Hepatocyte (in vitro differentiated cells): Measurements from ENCODE around the gene RASAL1. TPM values are rescaled to one million over a fixed set of nuclear protein-coding genes. Genes with fewer than 3 reads are reported as not detected.
A peak's percentile ranks its signal among the peaks of the same experiment; 100 is the strongest.

Experiments
- DNase-seq: peaks from one replicate; pipeline ENCODE4 v3.0.0-alpha.2; 2016; ENCODE audit warnings: low spot score
- H2AFZ ChIP-seq: fragments of 200-600 bp; sonication (generic); 2 replicates; pipeline ENCODE4 v1.6.0; 2016; ENCODE audit warnings: antibody characterized with exemption, mild to moderate bottlenecking
- H3K27ac ChIP-seq: fragments of 200-600 bp; sonication (generic); 2 replicates; pipeline ENCODE4 v1.5.1; 2016; ENCODE audit warnings: mild to moderate bottlenecking
- H3K27me3 ChIP-seq: fragments of 200-600 bp; sonication (generic); 2 replicates; pipeline ENCODE4 v1.6.1; 2016
- H3K36me3 ChIP-seq: fragments of 200-600 bp; sonication (generic); replicated peaks from 2 replicates; pipeline ENCODE4 v1.5.1; 2016; ENCODE audit warnings: low read depth; ENCODE audit not compliant: insufficient read depth
- H3K4me1 ChIP-seq: fragments of 200-600 bp; sonication (generic); 2 replicates; pipeline ENCODE4 v1.5.1; 2016; ENCODE audit warnings: mild to moderate bottlenecking, moderate library complexity; ENCODE audit not compliant: insufficient read depth
- H3K4me2 ChIP-seq: fragments of 200-600 bp; sonication (generic); 2 replicates; pipeline ENCODE4 v1.6.0; 2016
- H3K4me3 ChIP-seq: fragments of 200-600 bp; sonication (generic); 2 replicates; pipeline ENCODE4 v1.5.1; 2016; ENCODE audit warnings: mild to moderate bottlenecking
- H3K79me2 ChIP-seq: fragments of 200-600 bp; sonication (generic); 2 replicates; pipeline ENCODE4 v1.6.0; 2017; ENCODE audit warnings: mild to moderate bottlenecking
- H3K9me2 ChIP-seq: fragments of 200-600 bp; sonication (generic); replicated peaks from 2 replicates; pipeline ENCODE4 v1.6.0; 2017; ENCODE audit warnings: mild to moderate bottlenecking; ENCODE audit not compliant: insufficient read depth
- H3K9me3 ChIP-seq: fragments of 200-600 bp; sonication (generic); 2 replicates; pipeline ENCODE4 v1.5.1; 2016; ENCODE audit warnings: low read depth, mild to moderate bottlenecking
- H4K20me1 ChIP-seq: fragments of 200-600 bp; sonication (generic); 2 replicates; pipeline ENCODE4 v1.6.0; 2016; ENCODE audit warnings: mild to moderate bottlenecking; ENCODE audit not compliant: insufficient read depth, poor library complexity, severe bottlenecking
- CTCF ChIP-seq: fragments of 200-600 bp; sonication (generic); IDR thresholded peaks from 2 replicates; pipeline ENCODE4 v1.5.1; 2016; ENCODE audit warnings: antibody characterized with exemption, mild to moderate bottlenecking; ENCODE audit not compliant: poor library complexity
- EZH2 ChIP-seq: fragments of 200-600 bp; sonication (generic); IDR thresholded peaks from 2 replicates; pipeline ENCODE4 v1.6.1; 2016; ENCODE audit warnings: antibody characterized with exemption, mild to moderate bottlenecking, borderline replicate concordance
- EZH2phosphoT487 ChIP-seq: fragments of 200-600 bp; sonication (generic); IDR thresholded peaks from one replicate; pipeline ENCODE4 v1.6.1; 2018; ENCODE audit warnings: antibody characterized with exemption, mild to moderate bottlenecking, low read depth, moderate library complexity; ENCODE audit not compliant: unreplicated experiment, severe bottlenecking
- WGBS: methylation state at CpG from one replicate; pipeline ENCODE4 v1.1.6; 2016; ENCODE audit warnings: low lambda C conversion rate; ENCODE audit errors: missing lambda C conversion rate; 5-methylcytosine and 5-hydroxymethylcytosine counted together
- polyA plus RNA-seq: library from polyadenylated mRNA; unstranded; fragments of >200 nt; fragmentation: Nextera tagmentation; extraction: Ambion mirVana; gene quantifications from 2 replicates; pipeline ENCODE4 v1.2.1, GENCODE V29; 2016
- total RNA-seq: library from RNA; depleted of rRNA; stranded (reverse); fragments of >200 nt; gene quantifications from 2 replicates; pipeline ENCODE4 v1.2.3, GENCODE V29; 2014

Gene RASAL1
- total RNA-seq: not detected in 2 replicates
- 0.22 and 0.74 TPM in 2 replicates for polyA plus RNA-seq

GRCh38 chr12:113135178-113136127 is at the start of gene RASAL1:
Gene RASAL1, minus strand, starts transcription at chr12:113135761. Its CDS starts 299 bp downstream, at chr12:113135462.
- Histone ChIP-seq H3K9me2 (no peaks in the 10 kb centered on the region), H3K27ac (no peak within 1 kb of the TSS), H3K27me3 (peaks cover 33% of the 10 kb centered on the region), H2AFZ (no peak within 1 kb of the TSS), H3K4me1 (no peaks in the 10 kb centered on the region), H3K36me3 (no peaks in the 10 kb centered on the region), H4K20me1 (no peaks in the 10 kb centered on the region), H3K79me2 (no peaks in the 10 kb centered on the region), H3K4me3 (no peak within 1 kb of the TSS), H3K9me3 (no peaks in the 10 kb centered on the region), H3K4me2 (peak within 1 kb of the TSS; percentile 56)
- 15% methylated on average over 28 of the region's 68 CpGs for WGBS
- TF ChIP-seq EZH2 (no peak), EZH2phosphoT487 (no peak), CTCF (peak; percentile 28)
- DNase-seq: peak; percentile 41

- H2AFZ ChIP-seq: peak overlapping the region; percentile 86
- H3K27ac ChIP-seq: peak overlapping the region; percentile 97
- H4K20me1 ChIP-seq: peaks cover 7% of the 10 kb centered on the region
- H3K4me2 ChIP-seq: peak overlapping the region; percentile 94
- H3K36me3 ChIP-seq: no peaks in the 10 kb centered on the region
- no peaks in the 10 kb centered on the region for H3K9me3 ChIP-seq
- H3K4me1 ChIP-seq: peaks cover 15% of the 10 kb centered on the region
- WGBS: 1% methylated on average over 20 of the region's 20 CpGs
- no peaks in the 10 kb centered on the region for H3K27me3 ChIP-seq
- peak overlapping the region; percentile 86 for H3K4me3 ChIP-seq
- H3K79me2 ChIP-seq: peaks cover 47% of the 10 kb centered on the region
- TF ChIP-seq EZH2phosphoT487: no peak
- no peak for TF ChIP-seq CTCF
- no peak for TF ChIP-seq EZH2
- DNase-seq: peak; percentile 93
- H3K9me2 ChIP-seq: no peaks in the 10 kb centered on the region
Measured at GRCh38 chr12:113184900-113185179, 49.3 kb upstream of the RASAL1 start.

GRCh38 chr12:113184098-113184899 is 48.7 kb upstream of the RASAL1 start:
- Histone ChIP-seq H4K20me1 (peaks cover 7% of the 10 kb centered on the region), H3K79me2 (peaks cover 47% of the 10 kb centered on the region), H3K27ac (peak overlapping the region; percentile 97), H3K4me1 (peaks cover 15% of the 10 kb centered on the region), H3K9me3 (no peaks in the 10 kb centered on the region), H3K4me3 (peak overlapping the region; percentile 86), H2AFZ (peak overlapping the region; percentile 41), H3K9me2 (no peaks in the 10 kb centered on the region), H3K4me2 (peak overlapping the region; percentile 94), H3K27me3 (no peaks in the 10 kb centered on the region), H3K36me3 (no peaks in the 10 kb centered on the region)
- TF ChIP-seq EZH2phosphoT487 (no peak), EZH2 (no peak), CTCF (no peak)
- no peak for DNase-seq
- 37% methylated on average over 26 of the region's 26 CpGs for WGBS
